ENCODE results near the gene STMN1.

DNA sequence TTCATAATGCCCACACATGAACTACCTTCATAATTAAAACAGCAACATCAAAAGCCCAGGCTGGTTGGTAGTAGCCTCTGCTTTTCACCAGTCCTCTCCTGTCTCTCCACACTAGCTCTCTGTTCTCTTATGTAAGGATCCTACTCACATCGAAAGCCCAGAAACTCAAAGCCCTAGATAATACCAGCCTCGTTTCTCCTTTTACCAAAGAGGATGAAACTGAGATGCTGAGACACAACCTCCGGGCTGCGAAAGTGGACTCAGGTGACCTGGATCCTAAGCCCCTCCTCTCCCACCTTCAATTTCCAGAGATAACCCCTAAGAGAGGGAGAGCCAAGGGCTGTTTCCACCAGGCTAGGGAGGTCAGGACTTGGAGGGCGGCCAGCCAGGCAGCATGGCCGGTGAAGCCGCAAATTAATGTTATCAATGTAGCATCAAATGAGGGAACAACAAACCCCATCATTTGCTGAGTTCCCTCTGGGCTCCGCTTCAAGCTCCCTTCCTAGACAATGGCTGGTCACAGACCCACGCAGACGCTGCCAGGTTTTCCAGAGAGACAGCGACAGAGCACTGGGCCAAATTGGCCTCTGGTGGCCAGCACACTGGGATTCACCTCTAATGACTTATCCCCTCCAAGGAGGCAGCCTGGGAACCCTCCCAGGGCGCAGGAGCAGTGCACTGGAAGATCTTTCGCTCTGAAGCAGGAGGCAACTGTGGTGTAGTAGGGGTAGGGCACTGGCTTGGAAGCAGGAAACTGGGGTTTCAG lies 20.7 kb upstream of the STMN1 start:
- TF ChIP-seq CREB1 (CRISPR knock-in tag; IDR thresholded peaks at IDR 0.05; ENCODE audit: low read depth) (no peak), CTCF (conservative IDR thresholded peaks at IDR 0.05; ENCODE audit: low read depth in 2 of 2) (no peak)

Measured in GM23338 (cell line).